Nasal cavity respiratory epithelium epithelial cell of viscerocranial mucosa (primary cell): ENCODE results near the gene MYOF. TPM values are rescaled to one million over a fixed set of nuclear protein-coding genes. Genes with fewer than 3 reads are reported as not detected.

Experiments
- total RNA-seq: library from RNA; depleted of rRNA; stranded (reverse); fragments of >200 nt; gene quantifications from 2 replicates; pipeline ENCODE4 v1.2.3, GENCODE V29; 2014

The MYOF gene
- 173 and 292 TPM in 2 replicates for total RNA-seq

DNA sequence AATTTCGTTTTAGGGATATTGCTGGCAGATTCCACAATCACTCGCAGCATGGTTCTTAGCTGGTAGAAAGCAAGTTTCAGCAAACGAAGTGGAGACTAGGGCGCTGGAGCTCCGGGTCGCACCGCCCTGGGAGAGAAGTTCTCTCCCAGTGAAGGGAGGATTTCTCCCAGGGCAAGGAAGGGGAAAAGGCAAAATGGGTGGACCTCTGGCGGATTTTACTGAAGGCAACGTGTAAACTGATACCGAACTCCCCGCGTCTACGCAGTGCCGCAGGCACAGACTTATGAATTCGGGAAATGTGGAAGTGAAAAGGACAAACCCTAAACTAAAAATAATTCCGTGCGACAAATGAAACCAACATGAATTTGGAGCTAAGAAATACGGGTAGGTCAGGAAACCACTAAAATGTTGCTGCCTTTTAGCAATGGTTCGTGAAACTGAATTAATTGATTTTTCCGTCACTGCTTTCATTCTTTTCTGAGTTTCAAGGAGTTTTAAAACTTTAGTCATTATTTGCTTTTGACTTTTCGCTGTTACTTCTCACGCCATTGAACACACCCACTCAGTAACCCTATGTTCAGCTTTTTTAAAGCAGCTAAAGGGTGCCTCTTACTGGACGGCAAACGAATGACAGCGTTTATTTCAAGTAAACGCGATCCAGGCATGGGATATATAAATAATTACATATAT, at the start of gene MYOF:
TSS of gene MYOF (minus strand) at position 190 of the 690 bp plus-strand sequence. CDS start at position 50, 140 bp downstream.

DNA sequence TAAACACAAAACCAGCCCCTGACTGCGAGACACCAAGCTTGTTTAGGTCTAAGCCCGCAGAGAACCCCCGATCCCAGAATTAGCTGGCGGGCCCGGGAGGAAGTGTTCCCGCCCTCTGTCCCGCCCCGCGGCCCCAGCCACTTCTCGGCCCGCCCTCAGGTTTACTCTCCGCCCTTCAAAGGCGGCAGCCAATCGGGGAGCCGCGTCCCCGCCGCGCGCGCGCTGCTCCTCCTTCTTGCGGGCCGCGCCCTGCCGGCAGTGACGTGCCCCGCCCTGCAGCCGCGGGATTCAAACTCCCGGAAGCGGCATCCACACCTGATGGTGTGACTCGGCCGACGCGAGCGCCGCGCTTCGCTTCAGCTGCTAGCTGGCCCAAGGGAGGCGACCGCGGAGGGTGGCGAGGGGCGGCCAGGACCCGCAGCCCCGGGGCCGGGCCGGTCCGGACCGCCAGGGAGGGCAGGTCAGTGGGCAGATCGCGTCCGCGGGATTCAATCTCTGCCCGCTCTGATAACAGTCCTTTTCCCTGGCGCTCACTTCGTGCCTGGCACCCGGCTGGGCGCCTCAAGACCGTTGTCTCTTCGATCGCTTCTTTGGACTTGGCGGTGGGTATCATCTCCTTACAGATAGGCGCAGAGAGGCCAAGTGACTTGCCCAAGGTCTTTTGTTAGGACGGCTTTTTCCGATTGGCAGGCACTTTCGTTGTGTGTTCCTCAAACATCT, 14.3 kb upstream of the MYOF start, which contains the start of gene CEP55:
TSS of gene CEP55 (plus strand) at position 291 of the 720 bp plus-strand sequence. CDS start 3,440 bp downstream, outside the sequence.

Other genes starting within 250 kb of the MYOF start
- gene CEP55, start 14.3 kb upstream of the MYOF start, total RNA-seq = 0.50 and 1.0 TPM in 2 replicates
- not detected in 2 replicates for gene FFAR4, start 84.3 kb upstream of the MYOF start, total RNA-seq
- gene RBP4, start 118.9 kb upstream of the MYOF start, total RNA-seq = not detected in 2 replicates
- gene PDE6C, start 130.2 kb upstream of the MYOF start, total RNA-seq = not detected in 2 replicates
- gene FRA10AC1, start 220.3 kb upstream of the MYOF start, total RNA-seq = 4.8 and 8.4 TPM in 2 replicates